Measurements from ENCODE around the gene ZBTB18. TPM values are rescaled to one million over a fixed set of nuclear protein-coding genes. Genes with fewer than 3 reads are reported as not detected.

The ZBTB18 gene
- polyA plus RNA-seq, 1 of the 3 experiments (the other 2 are of a cell fraction) = 19.3 TPM

DNA sequence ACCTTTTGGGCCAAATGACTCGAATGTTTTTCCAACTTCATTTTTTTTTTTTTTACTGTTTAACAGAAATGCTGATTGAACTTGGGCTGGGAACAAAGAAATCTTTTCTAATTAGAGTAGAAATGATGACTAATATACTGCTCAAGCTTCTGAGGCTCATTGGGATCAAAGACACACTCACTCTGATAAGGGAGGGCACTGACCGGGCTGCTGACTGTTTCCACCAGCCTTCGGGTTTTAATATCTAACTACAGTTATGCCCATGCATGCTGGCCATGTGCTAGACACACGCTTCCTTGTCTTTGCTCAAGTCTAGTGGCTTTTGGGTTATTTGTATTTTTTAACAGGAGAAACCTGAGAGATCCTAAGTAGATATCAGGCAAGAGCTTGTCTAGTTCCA, 16.8 kb downstream of the ZBTB18 start (continued):
- TF ChIP-seq, protein P1, sequence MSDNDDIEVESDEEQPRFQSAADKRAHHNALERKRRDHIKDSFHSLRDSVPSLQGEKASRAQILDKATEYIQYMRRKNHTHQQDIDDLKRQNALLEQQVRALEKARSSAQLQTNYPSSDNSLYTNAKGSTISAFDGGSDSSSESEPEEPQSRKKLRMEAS (IDR thresholded peaks at IDR 0.05; ENCODE audit: low read depth) = peak; percentile 92
- no peak for TF ChIP-seq POLR2AphosphoS5 (IDR thresholded peaks at IDR 0.05; ENCODE audit: low read depth, low read length)
- no peak for TF ChIP-seq JUND (IDR thresholded peaks at IDR 0.05)
- TF ChIP-seq, protein P2, sequence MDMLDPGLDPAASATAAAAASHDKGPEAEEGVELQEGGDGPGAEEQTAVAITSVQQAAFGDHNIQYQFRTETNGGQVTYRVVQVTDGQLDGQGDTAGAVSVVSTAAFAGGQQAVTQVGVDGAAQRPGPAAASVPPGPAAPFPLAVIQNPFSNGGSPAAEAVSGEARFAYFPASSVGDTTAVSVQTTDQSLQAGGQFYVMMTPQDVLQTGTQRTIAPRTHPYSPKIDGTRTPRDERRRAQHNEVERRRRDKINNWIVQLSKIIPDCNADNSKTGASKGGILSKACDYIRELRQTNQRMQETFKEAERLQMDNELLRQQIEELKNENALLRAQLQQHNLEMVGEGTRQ (IDR thresholded peaks at IDR 0.05; ENCODE audit: borderline replicate concordance, low read depth, low read length) = no peak
- no peak for TF ChIP-seq RAD21 (IDR thresholded peaks at IDR 0.05; ENCODE audit: low read length)
- no peak for TF ChIP-seq GATA2 (CRISPR knock-in tag; IDR thresholded peaks at IDR 0.05)
- TF ChIP-seq NRF1 (IDR thresholded peaks at IDR 0.05; ENCODE audit: low read depth, low read length) = no peak
- TF ChIP-seq, protein P3, sequence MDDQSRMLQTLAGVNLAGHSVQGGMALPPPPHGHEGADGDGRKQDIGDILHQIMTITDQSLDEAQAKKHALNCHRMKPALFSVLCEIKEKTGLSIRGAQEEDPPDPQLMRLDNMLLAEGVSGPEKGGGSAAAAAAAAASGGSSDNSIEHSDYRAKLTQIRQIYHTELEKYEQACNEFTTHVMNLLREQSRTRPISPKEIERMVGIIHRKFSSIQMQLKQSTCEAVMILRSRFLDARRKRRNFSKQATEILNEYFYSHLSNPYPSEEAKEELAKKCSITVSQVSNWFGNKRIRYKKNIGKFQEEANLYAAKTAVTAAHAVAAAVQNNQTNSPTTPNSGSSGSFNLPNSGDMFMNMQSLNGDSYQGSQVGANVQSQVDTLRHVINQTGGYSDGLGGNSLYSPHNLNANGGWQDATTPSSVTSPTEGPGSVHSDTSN (IDR thresholded peaks at IDR 0.05) = 0 out of 2 replicates have a peak, but pooled peaks have one; percentile 25
- TF ChIP-seq FOSL2 (IDR thresholded peaks at IDR 0.05; ENCODE audit: borderline replicate concordance, low read depth) = peak; percentile 51; the same call in 1 of the 2 replicates
- TF ChIP-seq RCOR1 (IDR thresholded peaks at IDR 0.05; ENCODE audit: low read length) = no peak
- no peak for TF ChIP-seq GABPA (IDR thresholded peaks at IDR 0.05; ENCODE audit: low read depth)
- no peak for TF ChIP-seq MXI1 (IDR thresholded peaks at IDR 0.05; ENCODE audit: low read depth, low read length)
- 0 out of 2 replicates have a peak, but pooled peaks have one; percentile 15 for TF ChIP-seq NFIC (IDR thresholded peaks at IDR 0.05; ENCODE audit: borderline replicate concordance)
- TF ChIP-seq, protein P4, sequence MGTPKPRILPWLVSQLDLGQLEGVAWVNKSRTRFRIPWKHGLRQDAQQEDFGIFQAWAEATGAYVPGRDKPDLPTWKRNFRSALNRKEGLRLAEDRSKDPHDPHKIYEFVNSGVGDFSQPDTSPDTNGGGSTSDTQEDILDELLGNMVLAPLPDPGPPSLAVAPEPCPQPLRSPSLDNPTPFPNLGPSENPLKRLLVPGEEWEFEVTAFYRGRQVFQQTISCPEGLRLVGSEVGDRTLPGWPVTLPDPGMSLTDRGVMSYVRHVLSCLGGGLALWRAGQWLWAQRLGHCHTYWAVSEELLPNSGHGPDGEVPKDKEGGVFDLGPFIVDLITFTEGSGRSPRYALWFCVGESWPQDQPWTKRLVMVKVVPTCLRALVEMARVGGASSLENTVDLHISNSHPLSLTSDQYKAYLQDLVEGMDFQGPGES (IDR thresholded peaks at IDR 0.05; ENCODE audit: low read depth, low read length) = no peak
- TF ChIP-seq CHD2 (IDR thresholded peaks at IDR 0.05; ENCODE audit: low read length, partially characterized antibody) = no peak
- TF ChIP-seq MEF2A (IDR thresholded peaks at IDR 0.05; ENCODE audit: borderline replicate concordance, low read depth) = no peak

DNA sequence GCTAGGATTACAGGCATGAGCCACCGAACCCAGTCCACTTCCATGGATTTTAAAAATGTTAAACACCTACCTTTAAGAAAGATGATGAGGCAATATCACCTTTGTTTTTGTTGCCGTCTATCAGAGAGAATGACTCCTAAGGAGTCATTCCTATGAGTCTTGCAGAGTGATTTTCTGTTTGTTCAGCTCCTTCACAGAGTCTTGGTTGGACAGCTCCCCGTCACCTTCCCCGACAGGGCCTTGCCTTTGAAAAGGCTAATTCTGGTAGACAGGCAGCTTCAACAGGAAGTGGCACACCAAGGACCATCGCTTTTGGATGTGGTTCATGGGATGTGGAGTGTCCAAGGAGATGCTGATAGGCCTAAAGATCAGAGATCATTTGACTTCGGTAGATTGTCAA, 17.5 kb downstream of the ZBTB18 start:
- Histone ChIP-seq H3K9me2 (no peaks in the 10 kb centered on the region), H3K9ac (no peak overlapping the region), H4K20me1 (ENCODE audit: insufficient read depth) (no peaks in the 10 kb centered on the region), H3K27ac (ENCODE audit: low read depth in 2 of 2, low read length in 1 of 2) (no peak overlapping the region), H3K27me3 (ENCODE audit: insufficient read depth) (no peaks in the 10 kb centered on the region), H3K36me3 (replicated peaks in 1 of 2; ENCODE audit: control insufficient read depth in 1 of 2, insufficient read depth in 2 of 2, low read length in 1 of 2) (no peaks in the 10 kb centered on the region), H3K4me1 (ENCODE audit: control insufficient read depth in 1 of 2, insufficient read depth in 2 of 2, low read depth in 1 of 2, low read length in 1 of 2) (peaks cover 0 to 2% of the 10 kb centered on the region in 2 experiments; a peak in 3 of 4 replicates), H3K9me3 (no peaks in the 10 kb centered on the region), H3F3A (replicated peaks; ENCODE audit: insufficient read depth) (peaks cover 6% of the 10 kb centered on the region), H2AFZ (ENCODE audit: low read depth) (no peak overlapping the region), H3K4me2 (no peak overlapping the region), H3K79me2 (ENCODE audit: insufficient read depth) (no peaks in the 10 kb centered on the region), H3K4me3 (ENCODE audit: low read depth in 2 of 2, low read length in 1 of 2) (no peak overlapping the region)
- POLR2A ChIA-PET = no interaction called here
- no peak for DNase-seq
- TF ChIP-seq MEF2A (IDR thresholded peaks at IDR 0.05; ENCODE audit: borderline replicate concordance, low read depth) (no peak), NRF1 (IDR thresholded peaks at IDR 0.05; ENCODE audit: low read depth, low read length) (no peak), GATA2 (CRISPR knock-in tag; IDR thresholded peaks at IDR 0.05) (no peak)
- TF ChIP-seq, protein P5, sequence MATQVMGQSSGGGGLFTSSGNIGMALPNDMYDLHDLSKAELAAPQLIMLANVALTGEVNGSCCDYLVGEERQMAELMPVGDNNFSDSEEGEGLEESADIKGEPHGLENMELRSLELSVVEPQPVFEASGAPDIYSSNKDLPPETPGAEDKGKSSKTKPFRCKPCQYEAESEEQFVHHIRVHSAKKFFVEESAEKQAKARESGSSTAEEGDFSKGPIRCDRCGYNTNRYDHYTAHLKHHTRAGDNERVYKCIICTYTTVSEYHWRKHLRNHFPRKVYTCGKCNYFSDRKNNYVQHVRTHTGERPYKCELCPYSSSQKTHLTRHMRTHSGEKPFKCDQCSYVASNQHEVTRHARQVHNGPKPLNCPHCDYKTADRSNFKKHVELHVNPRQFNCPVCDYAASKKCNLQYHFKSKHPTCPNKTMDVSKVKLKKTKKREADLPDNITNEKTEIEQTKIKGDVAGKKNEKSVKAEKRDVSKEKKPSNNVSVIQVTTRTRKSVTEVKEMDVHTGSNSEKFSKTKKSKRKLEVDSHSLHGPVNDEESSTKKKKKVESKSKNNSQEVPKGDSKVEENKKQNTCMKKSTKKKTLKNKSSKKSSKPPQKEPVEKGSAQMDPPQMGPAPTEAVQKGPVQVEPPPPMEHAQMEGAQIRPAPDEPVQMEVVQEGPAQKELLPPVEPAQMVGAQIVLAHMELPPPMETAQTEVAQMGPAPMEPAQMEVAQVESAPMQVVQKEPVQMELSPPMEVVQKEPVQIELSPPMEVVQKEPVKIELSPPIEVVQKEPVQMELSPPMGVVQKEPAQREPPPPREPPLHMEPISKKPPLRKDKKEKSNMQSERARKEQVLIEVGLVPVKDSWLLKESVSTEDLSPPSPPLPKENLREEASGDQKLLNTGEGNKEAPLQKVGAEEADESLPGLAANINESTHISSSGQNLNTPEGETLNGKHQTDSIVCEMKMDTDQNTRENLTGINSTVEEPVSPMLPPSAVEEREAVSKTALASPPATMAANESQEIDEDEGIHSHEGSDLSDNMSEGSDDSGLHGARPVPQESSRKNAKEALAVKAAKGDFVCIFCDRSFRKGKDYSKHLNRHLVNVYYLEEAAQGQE (IDR thresholded peaks at IDR 0.05; ENCODE audit: low read depth, low read length) = peak; percentile 85
- WGBS (ENCODE audit: low lambda C conversion rate) = 97% methylated on average over 6 of the region's 6 CpGs
- CTCF ChIA-PET = no interaction called here

Data from SK-N-SH (cell line).